ENCODE measurements around the gene FBXO39.

GRCh38 chr17:6811510-6811909, 35.5 kb downstream of the FBXO39 start:
- TF ChIP-seq POLR2A (IDR thresholded peaks at IDR 0.05) (no peak), CTCF (IDR thresholded peaks at IDR 0.05) (no peak), POLR2AphosphoS5 (IDR thresholded peaks at IDR 0.05) (no peak)

Data from prostate gland (tissue), 2 donors.